ENCODE results near the gene RUFY1.

- no peak for TF ChIP-seq CTCF (conservative IDR thresholded peaks at IDR 0.05; ENCODE audit: low read length)
- TF ChIP-seq EZH2phosphoT487 (IDR thresholded peaks at IDR 0.05; ENCODE audit: borderline replicate concordance, low read depth, low read length): no peak
Observed at GRCh38 chr5:179526978-179527377, 23.4 kb upstream of the RUFY1 start.

Data from OCI-LY7 (cell line).